Progenitor cell of endocrine pancreas (in vitro differentiated cells): ENCODE measurements around the gene CRK. TPM values are rescaled to one million over a fixed set of nuclear protein-coding genes. Genes with fewer than 3 reads are reported as not detected.
A peak's percentile ranks its signal among the peaks of the same experiment; 100 is the strongest.

Experiments used
- DNase-seq: peaks from one replicate; pipeline ENCODE4 v3.0.0; 2021; ENCODE audit warnings: low spot score; ENCODE audit not compliant: unreplicated experiment
- H3K27ac Mint-ChIP-seq: 2 replicates; pipeline ENCODE4 v1.8.0; 2021; ENCODE audit warnings: mild to moderate bottlenecking, moderate library complexity, mixed read lengths
- H3K27me3 Mint-ChIP-seq: 2 replicates; pipeline ENCODE4 v1.8.0; 2021; ENCODE audit warnings: mixed read lengths
- H3K36me3 Mint-ChIP-seq: 2 replicates; pipeline ENCODE4 v1.8.0; 2022; ENCODE audit warnings: mixed read lengths; ENCODE audit not compliant: insufficient read depth
- H3K4me1 Mint-ChIP-seq: 2 replicates; pipeline ENCODE4 v1.8.0; 2021; ENCODE audit warnings: low read depth, mixed read lengths
- H3K4me3 Mint-ChIP-seq: 2 replicates; pipeline ENCODE4 v1.8.0; 2021; ENCODE audit warnings: low read depth, mild to moderate bottlenecking, moderate library complexity, mixed read lengths
- H3K9me3 Mint-ChIP-seq: 2 replicates; pipeline ENCODE4 v1.8.0; 2021; ENCODE audit warnings: low read depth, mixed read lengths
- CTCF ChIP-seq: fragments of 200-600 bp; sonication (generic); IDR thresholded peaks from one replicate; pipeline ENCODE4 v1.5.0; 2021; ENCODE audit warnings: antibody characterized with exemption, mild to moderate bottlenecking; ENCODE audit not compliant: unreplicated experiment
- total RNA-seq: library from RNA; stranded (reverse); gene quantifications from 2 replicates; pipeline ENCODE4 v1.2.1, GENCODE V29; 2021

Gene CRK
- total RNA-seq, 1 donor from 2014 or later: 41.6 TPM

GRCh38 chr17:1371893-1372590 lies 84.0 kb downstream of the CRK start:
- no peaks in the 10 kb centered on the region for H3K36me3 Mint-ChIP-seq
- no peak overlapping the region for H3K4me3 Mint-ChIP-seq
- peaks cover 26% of the 10 kb centered on the region for H3K4me1 Mint-ChIP-seq
- H3K27ac Mint-ChIP-seq: peak overlapping the region; percentile 69
- no peak for TF ChIP-seq CTCF
- no peaks in the 10 kb centered on the region for H3K9me3 Mint-ChIP-seq
- H3K27me3 Mint-ChIP-seq: no peaks in the 10 kb centered on the region
- no peak for DNase-seq

Other genes with a start within 250 kb of the CRK start
- not detected in 2 replicates for gene BHLHA9, start 185.8 kb downstream of the CRK start, total RNA-seq
- gene TRARG1, start 176.6 kb downstream of the CRK start, total RNA-seq: not detected in 2 replicates
- 951 and 984 TPM in 2 replicates for gene YWHAE, start 56.0 kb downstream of the CRK start, total RNA-seq
- gene MYO1C, start 36.5 kb upstream of the CRK start, total RNA-seq: 64.4 and 84.0 TPM in 2 replicates
- 27.1 and 29.8 TPM in 2 replicates for gene INPP5K, start 60.4 kb upstream of the CRK start, total RNA-seq
- gene PITPNA, start 106.6 kb upstream of the CRK start, total RNA-seq: 63.5 and 75.0 TPM in 2 replicates
- 21.1 and 21.9 TPM in 2 replicates for gene SLC43A2, start 172.6 kb upstream of the CRK start, total RNA-seq
- 0.43 and 0.69 TPM in 2 replicates for gene SCARF1, start 189.5 kb upstream of the CRK start, total RNA-seq
- 1.2 and 1.5 TPM in 2 replicates for gene RILP, start 193.6 kb upstream of the CRK start, total RNA-seq
- 367 and 378 TPM in 2 replicates for gene PRPF8, start 228.6 kb upstream of the CRK start, total RNA-seq